GM19452 (cell line): Measurements from ENCODE around the gene EDC3.
"Not testable (repeated sequence)": the region's sequence is repeated elsewhere in the genome, so short reads cannot be mapped to it uniquely, and the experiment has no call there.

Source experiments
- ATAC-seq: cut with Tn5 transposase; IDR thresholded peaks from one replicate; pipeline ENCODE4 v1.9.1; 2021; ENCODE audit not compliant: unreplicated experiment

Gene EDC3

DNA sequence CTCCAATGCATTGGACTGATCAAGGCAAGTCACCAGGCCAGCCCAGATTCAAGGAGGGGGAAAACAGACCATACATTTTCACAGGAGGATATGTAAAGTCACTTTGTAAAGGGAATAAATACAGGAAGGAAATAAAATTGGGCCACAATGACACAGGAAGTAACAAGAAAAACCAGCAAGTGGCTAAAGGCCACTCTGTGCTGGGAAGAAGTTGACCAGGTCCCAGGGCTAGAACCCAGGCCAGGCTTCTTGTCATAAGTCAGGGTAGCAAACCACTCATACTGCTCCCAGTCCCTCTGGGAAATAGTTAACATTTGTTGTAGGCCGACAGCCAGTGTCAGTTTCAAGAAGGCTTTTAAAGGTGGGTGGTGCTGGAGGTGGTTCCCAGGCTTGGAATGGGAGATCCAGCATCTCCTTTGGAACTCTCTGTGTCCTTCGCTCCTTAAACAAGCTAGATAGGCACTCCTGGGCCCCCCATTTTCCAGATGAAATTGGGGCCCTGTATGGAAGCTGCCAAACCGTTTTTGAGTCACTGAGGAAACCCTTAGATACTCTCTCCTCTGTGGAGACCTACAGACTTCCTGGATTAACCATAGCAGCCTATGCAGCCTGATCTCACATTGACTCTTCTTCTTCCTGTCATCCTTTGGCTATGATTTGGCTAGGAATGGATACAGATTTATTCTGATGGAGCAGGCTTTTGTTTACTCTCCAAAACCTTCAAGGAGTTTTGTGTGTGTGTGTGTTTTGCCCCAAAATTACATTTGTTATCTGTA lies 14.7 kb upstream of the EDC3 start:
- no peak for ATAC-seq

DNA sequence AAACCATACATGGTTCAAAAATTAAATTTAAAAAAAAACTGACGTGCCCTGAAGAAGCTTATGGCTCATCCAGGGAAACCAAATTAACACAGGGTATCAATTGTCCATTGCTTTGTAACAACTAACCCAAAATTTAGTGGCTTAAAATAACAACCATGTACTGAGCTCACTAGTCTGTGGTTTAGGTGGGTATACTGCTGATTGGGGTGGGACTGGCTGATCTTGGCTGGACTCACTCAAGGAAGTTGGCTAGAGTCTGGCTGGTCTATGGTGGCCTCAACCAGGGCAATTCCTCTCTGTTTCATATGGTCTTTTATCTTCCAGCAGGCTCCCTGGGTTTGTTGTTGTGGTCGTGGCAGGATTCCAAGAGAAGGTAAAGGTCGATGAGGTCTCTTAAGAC lies 14.1 kb upstream of the EDC3 start:
- no peak for ATAC-seq

DNA sequence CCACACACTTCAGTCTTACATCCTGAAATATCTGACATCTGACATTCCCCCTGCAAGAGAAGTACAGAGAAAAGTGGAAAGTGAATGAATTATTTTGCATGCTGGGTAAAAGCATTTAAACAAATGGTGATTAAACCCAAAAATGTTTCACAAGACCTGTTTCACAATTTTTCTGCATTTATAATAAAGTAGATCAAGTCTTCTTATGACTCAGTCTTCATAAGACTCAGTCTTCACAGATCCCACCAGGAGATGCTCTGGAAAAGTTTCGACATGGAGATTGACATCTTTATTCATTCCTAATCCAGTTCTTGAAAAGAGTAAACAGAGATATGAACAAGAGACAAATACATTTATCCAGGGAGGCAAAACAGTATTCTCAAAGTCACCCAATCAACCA lies 13.2 kb upstream of the EDC3 start:
- no peak for ATAC-seq

DNA sequence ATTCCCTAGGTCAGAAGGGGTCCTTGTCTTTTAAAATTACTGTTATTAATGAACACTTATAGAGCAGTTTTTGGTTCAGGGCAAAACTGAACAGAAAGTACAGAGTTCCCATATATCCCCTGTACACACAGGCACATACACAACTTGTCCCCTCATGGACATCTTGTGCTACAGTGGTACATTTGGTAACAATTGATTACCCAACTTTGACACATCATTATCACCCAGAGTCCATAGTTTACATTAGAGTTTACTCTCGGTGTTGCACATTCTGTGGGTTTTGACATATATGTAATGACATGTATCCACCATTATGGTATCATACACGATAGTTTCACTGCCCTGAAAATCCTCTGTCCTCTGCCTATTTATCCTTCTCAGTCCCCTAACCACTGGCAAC lies 984 bp upstream of the EDC3 start:
- ATAC-seq, result no peak

DNA sequence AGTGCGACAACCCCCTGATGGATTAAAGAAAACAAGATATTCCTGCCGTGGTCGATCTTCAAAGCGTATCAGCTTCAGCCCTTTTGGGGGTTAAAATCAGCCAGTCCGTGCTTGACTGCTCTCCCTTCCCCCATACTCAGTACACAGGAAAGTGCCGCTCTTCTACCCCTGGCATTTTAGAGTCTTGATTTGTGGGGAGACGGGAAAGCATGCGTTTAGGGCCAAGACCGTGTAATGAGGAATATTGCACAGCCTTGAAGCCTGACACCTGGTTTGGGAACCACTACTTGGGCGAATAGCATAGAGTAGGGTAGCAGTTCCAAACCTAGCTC lies 540 bp upstream of the EDC3 start:
- no peak for ATAC-seq

DNA sequence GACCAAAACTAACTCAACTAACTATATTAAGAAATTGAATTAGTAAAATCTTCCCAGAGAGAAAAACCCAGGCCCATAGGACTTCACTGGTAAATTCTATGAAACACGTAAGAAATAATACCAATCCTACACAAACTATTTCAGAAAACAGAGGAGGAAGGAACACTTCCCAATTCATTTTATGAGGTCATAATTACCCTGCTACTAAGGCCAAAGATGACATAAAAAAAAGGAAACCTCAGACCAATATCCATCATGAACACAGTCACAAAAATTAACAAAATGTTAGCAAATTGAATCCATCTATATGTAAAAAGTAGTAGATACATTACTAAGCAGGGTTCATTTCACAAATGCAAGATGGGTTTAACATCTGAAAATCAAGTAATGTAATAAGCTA lies 3.5 kb downstream of the EDC3 start:
- no peak for ATAC-seq

DNA sequence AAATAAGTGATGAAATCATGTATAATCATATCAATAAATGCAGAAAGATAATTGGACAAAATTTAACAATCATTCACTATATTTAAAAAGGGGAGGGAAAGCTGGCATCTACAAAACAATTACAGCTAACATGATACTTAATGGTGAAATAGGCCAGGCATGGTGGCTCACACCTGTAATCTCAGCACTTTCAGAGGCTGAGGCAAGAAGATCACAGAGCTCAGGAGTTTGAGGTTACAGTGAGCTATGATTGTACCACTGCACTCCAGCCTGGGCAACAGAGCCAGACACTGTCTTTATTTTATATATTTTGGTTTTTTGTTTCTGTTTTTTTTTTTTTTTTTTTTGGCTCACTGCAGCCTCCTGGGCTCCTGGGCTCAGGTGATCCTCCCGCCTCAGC lies 12.1 kb downstream of the EDC3 start:
- ATAC-seq, result no peak

DNA sequence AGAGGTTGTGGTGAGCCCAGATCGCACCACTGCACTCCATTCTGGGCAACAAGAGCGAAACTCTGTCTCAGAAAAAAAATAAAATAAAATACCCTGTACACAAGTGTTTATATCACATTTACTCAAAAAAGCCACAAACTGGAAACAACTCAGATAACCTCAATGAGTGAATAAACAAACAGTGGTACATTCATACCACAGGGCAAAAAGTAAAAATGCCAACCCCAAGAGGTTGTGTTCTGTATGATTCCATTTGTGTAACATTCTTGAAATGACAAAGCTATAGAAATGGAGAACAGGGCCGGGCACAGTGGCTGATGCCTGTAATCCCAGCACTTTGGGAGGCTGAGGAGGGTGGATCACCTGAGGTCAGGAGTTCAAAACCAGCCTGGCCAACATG lies 12.9 kb downstream of the EDC3 start:
- ATAC-seq, result no peak

DNA sequence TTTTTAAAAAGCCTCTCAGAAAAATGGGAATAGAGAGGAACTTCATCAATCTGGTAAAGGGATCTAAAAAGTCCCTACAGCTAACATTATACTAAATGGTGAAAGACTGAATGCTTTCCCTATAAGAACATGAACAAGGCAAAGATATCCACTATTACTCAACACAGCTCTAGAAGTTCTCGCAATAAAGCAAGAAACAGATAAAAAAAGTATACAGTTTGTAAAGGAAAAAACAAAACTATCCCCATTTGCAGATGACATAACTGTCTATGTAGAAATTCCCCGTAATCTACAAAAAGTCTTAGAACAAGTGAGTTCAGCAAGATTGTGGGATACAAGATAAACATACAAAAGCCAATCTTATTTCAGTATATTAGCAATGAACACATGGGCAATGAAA lies 15.4 kb downstream of the EDC3 start:
- ATAC-seq, result no peak

DNA sequence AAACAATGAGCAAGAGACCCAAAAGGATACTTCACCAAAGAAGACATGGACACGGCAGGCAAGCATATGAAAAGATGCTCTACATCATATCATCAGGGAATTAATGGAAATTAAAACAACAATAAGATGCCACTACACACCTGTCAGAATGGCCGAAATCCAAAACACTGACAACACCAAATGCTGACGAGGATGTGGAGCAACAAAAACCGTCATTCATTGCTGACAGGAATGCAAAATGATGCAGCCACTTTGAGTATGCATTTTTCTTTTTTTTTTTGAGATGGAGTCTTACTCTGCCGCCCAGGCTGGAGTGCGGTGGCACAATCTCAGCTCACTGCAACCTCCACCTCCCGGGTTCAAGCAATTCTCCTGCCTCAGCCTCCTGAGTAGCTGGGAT lies 19.0 kb downstream of the EDC3 start:
- no peak for ATAC-seq

DNA sequence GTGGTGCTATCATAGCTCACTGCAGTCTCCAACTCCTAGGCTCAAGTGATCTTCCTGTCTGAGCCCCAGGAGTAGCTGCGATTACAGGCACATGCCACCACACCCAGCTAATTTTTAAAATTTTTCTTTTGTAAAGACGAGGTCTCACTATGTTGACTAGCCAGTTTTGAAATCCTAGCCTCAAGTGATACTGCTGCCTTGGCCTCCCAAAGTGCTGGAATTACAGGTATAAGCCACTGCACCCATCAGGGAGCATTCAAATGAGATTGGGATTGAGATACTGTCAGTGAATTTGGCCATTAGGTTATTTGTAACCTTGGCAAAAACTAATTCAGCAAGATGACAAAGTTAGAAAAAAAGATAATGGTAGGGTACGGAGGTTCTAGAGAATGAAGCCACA lies 21.7 kb downstream of the EDC3 start:
- ATAC-seq, result no peak

DNA sequence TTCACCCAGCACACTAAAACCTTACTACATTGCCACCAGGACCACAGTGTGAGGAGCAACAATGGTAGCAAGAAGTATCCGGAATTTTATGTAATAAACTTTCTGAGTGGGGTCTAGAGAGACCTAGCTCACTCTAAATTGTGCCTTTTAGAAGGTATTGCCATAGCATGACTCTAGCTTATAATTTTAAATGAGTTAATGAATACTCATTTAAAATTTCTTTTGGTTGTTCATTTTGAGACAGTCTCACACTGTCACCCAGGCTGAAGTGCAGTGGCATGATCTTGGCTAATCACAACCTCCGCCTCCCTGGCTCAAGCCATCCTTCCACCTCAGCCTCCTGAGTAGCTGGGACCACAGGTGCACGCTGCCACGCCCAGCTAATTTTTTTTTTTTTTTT lies 26.2 kb downstream of the EDC3 start:
- ATAC-seq, result no peak

DNA sequence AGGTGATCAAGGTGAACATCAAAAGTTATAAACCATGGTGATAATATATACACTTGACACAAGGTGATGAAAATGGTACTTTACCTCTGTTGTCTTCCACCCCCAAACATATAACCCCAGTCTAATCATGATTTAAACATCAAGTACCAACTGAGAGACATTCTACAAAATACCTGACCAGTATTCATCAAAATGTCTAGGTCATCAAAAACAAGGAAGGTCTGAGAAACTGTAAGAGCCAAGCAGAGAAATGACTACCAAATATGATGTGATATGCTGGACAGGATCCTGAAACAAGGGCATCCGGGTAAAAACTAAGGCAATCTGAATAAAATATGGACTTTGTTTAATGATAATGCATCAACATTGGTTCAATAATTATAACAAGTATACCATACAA lies 27.8 kb downstream of the EDC3 start:
- ATAC-seq, result no peak

DNA sequence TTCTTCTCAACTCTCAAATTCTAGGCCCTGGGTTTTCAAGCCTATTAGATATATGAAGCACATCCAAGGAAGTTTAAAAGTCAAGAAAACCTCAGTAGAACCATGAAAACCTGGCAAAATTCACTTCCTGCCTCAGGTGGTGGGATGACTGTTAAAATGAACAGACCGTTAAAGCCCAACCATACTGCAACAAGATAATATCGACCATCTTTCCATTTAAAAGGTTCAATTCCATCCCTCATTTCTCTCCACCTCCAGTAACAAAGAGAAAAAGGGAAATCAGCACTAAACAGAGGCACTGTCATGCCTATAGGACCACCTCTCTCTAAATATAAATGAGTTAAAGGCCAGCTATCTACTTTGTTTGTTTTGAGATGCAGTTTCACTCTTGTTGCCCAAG lies 31.2 kb downstream of the EDC3 start:
- no peak for ATAC-seq

DNA sequence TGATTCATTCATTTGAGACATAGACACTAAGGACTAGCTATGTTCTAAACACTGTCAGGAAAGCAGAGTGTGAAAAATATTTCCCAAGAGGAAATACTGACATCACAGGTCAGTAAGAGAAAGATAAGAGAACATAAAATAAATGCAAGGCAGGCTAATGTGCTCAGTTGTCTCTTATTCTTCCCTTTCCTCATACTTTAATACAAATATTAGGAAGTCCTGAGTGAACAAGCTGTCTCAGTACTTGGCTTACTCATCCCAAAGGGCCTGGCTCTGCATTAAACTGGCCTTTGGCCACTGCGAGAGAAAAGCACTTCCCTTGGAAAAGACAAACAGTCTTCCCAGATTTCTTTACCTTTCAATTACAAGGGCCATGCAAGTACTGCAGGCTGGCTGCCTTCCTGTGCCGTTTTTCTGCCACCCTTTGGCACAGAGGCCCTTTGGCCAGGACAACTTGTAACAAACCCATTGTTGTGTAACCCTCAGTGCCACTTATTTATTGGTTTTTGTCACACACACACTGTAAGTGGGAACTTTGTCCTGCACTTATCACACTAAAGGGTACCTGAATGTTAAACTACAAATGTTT lies 31.7 kb downstream of the EDC3 start:
- ATAC-seq, result no peak

DNA sequence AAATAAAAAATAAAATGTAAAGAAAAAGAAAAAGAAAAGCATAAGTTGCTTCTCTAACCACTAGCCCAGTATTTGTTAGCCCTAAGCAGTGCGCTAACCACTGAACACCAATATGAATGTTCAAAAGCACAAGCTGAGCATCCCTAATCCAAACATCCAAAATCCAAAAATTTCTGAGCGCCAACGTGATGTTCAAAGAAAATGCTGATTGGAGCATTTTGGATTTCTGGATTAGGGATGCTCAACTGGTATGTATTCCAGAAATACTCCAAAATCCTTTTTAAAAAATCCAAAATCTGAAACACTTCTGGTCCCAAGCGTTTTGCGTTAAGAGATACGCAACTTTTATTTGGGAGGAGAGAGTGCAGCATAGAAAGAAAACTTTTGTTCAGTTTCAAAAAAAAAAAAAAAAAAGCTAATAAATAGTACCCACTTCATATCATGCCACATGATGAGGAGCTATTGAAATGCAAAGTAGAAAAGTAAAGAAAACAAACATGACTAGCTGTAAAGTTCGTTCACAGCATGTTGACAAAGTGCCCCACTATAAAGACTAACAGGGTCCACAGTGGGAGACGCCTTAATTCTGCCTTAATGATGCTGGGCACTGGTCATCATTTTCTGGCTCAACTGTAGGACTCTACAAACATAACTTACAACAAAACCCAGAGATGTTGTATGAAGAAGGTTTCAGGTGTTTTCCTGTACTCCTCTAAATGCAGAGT lies 32.4 kb downstream of the EDC3 start:
- ATAC-seq, result no peak

DNA sequence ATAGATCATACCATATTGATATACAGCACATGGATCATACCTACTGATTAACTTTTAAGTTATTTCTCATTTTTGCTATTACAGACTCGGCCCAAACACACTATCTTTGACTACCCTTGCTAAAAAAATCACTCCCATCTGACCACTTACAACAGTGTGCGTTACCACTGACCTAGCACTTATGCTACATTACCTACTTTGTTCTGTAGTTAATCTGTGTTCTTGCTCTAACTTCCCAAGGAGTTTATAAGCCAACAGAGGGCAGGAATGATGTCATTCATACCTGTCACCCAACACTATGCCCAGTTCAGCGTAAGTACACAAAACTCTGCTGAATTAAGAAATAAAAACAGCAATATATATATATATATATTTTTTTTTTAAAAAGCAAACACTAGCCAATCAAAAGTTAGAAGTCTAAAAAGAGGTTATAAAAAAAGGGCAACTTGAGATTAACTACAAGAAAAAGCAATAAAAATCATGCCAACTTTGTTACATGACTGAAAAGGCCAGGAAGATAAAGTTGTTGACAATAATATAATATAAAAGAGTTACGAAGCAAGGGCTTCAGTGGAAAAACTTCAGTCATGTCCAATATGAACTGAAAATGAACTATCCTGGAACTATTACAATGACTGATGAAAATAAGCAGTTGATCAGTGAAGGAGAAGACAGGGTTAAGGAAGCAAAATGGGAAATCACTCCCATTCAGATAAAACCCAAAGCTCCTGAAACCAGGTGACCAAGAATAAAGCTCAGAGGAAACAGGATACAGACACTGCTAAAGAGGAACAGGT lies 33.6 kb downstream of the EDC3 start:
- ATAC-seq, result no peak

DNA sequence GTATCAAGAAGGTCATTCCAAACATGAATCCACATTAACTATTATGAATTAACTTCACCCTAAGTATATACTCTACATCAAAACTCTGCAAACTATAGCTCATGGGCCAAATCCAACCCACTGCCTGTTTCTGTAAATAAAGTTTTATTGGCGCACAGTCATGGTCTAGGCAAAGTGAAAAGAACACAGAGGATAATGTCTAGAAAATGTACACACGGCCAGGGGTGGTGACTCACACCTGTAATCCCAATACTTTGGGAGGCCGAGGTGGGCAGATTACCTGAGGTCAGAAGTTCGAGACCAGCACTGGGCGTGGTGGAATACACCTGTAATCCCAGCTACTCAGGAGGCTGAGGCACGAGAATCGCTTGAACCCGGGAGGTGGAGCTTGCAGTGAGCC lies 34.5 kb downstream of the EDC3 start:
- ATAC-seq, result not testable (repeated sequence)

DNA sequence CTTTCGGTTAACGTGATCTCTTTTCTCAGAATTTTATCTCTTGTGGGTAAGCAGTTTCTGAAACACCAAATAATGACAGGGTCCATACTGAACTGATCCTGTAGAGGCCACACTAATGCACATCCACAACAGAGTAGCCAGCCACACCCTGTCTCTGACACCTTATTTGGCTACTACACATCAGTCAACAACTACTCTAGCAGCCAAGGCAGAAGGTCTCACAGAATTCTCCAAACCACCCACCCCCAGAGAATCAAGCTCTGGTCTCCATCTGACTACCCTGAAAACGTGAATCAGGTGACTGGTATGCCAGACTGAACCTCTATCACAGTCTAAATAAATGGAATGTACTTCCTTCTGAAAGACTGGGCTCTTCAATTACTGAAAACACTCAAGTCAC lies 38.0 kb downstream of the EDC3 start:
- no peak for ATAC-seq

DNA sequence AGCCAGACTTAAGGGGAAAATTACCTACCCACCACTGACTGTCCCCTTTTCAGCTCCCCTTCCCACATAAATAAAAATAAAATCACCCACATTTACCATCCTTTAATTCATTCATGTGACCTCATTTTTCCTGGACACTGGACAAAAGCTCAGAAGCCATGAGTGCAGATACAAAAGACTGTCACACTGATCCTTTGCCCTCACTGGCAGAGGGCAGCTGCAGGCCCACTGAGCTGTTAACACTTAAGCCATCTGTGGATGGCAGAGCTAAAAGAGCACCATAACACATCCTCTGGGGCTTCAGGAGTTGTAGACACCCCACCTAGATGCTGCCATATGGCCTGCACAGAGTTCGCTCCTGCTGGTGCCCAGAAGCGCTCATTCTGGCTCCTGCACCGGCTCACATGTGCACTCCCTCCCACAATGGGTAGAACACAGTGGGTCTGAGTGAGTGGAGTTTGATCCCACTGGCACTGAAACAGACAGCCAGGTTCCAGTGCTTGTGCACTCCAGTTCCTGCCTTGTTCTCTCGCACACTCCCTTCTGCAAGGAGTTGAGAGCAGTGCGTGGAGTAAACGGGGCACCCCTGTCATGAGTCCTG lies 38.8 kb downstream of the EDC3 start:
- no peak for ATAC-seq

DNA sequence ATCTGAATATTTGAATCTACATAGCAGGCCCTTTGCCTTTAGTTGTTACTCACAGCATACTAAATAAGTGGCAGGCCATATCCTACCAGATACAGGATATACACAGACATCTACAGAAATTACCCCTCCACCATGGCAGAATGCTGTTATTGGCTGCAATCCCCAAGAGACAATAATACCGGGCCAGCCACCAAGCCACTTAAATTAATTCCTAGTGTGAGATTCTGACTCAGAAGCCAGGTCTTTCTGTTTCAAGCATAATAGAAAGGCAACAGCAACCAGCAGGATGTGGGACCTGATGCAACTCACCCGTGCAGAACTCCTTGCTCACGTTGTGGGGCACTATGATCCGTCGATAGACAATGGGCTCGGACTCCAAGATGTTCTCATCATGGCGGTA lies 40.4 kb downstream of the EDC3 start:
- ATAC-seq, result no peak
